Measurements from ENCODE around the gene DOC2A. TPM values are rescaled to one million over a fixed set of nuclear protein-coding genes. Genes with fewer than 3 reads are reported as not detected.

Gene DOC2A
- total RNA-seq, 1 donor from 2014 or later, result 7.4 TPM

GRCh38 chr16:29977063-29977825 lies 33.6 kb downstream of the DOC2A start:
- H3K27me3 Mint-ChIP-seq (ENCODE audit: unreplicated experiment), result peaks cover 28% of the 10 kb centered on the region
- H3K27ac Mint-ChIP-seq (ENCODE audit: unreplicated experiment), result peak overlapping the region; percentile 99
- peaks cover 72% of the 10 kb centered on the region for H3K4me1 Mint-ChIP-seq (ENCODE audit: unreplicated experiment)
- peak overlapping the region; percentile 96 for H3K4me3 Mint-ChIP-seq (ENCODE audit: unreplicated experiment)
- H3K9me3 Mint-ChIP-seq (ENCODE audit: unreplicated experiment), result no peaks in the 10 kb centered on the region
- TF ChIP-seq CTCF (IDR thresholded peaks at IDR 0.05; ENCODE audit: unreplicated experiment), result no peak
- peaks cover 55% of the 10 kb centered on the region for H3K36me3 Mint-ChIP-seq (ENCODE audit: low read depth, unreplicated experiment)
- peak; percentile 68 for DNase-seq (ENCODE audit: low spot score)

GRCh38 chr16:29975811-29976511 lies 34.9 kb downstream of the DOC2A start:
- peaks cover 59% of the 10 kb centered on the region for H3K36me3 Mint-ChIP-seq (ENCODE audit: low read depth, unreplicated experiment)

GRCh38 chr16:29975134-29975538 lies 35.7 kb downstream of the DOC2A start:
- Mint-ChIP-seq H3K27me3 (ENCODE audit: unreplicated experiment) (peaks cover 27% of the 10 kb centered on the region), H3K4me3 (ENCODE audit: unreplicated experiment) (peak overlapping the region; percentile 96), H3K27ac (ENCODE audit: unreplicated experiment) (peak overlapping the region; percentile 99), H3K9me3 (ENCODE audit: unreplicated experiment) (no peaks in the 10 kb centered on the region), H3K4me1 (ENCODE audit: unreplicated experiment) (peaks cover 64% of the 10 kb centered on the region), H3K36me3 (ENCODE audit: low read depth, unreplicated experiment) (peaks cover 53% of the 10 kb centered on the region)
- DNase-seq (ENCODE audit: low spot score), result no peak
- no peak for TF ChIP-seq CTCF (IDR thresholded peaks at IDR 0.05; ENCODE audit: unreplicated experiment)

More at GRCh38 chr16:29975811-29976511, 34.9 kb downstream of the DOC2A start:
- Mint-ChIP-seq H3K27me3 (ENCODE audit: unreplicated experiment) (peaks cover 27% of the 10 kb centered on the region), H3K27ac (ENCODE audit: unreplicated experiment) (peak overlapping the region; percentile 99), H3K9me3 (ENCODE audit: unreplicated experiment) (no peaks in the 10 kb centered on the region), H3K4me1 (ENCODE audit: unreplicated experiment) (peaks cover 69% of the 10 kb centered on the region), H3K4me3 (ENCODE audit: unreplicated experiment) (peak overlapping the region; percentile 96)
- TF ChIP-seq CTCF (IDR thresholded peaks at IDR 0.05; ENCODE audit: unreplicated experiment), result no peak
- no peak for DNase-seq (ENCODE audit: low spot score)

- DNase-seq (ENCODE audit: low spot score), result peak; percentile 65
- no peak for TF ChIP-seq CTCF (IDR thresholded peaks at IDR 0.05; ENCODE audit: unreplicated experiment)
- peaks cover 51% of the 10 kb centered on the region for H3K36me3 Mint-ChIP-seq (ENCODE audit: low read depth, unreplicated experiment)
- H3K27me3 Mint-ChIP-seq (ENCODE audit: unreplicated experiment), result peaks cover 27% of the 10 kb centered on the region
- no peaks in the 10 kb centered on the region for H3K9me3 Mint-ChIP-seq (ENCODE audit: unreplicated experiment)
- peaks cover 58% of the 10 kb centered on the region for H3K4me1 Mint-ChIP-seq (ENCODE audit: unreplicated experiment)
- H3K4me3 Mint-ChIP-seq (ENCODE audit: unreplicated experiment), result peak overlapping the region; percentile 96
- H3K27ac Mint-ChIP-seq (ENCODE audit: unreplicated experiment), result peak overlapping the region; percentile 99
These were observed 36.3 kb downstream of the DOC2A start for GRCh38 chr16:29974291-29975133.
